RPMI8226 (cell line): ENCODE data around the gene KRTAP13-1.

Experiments
- DNase-seq: peaks from one replicate; pipeline ENCODE4 v3.0.0-alpha.2; 2015

KRTAP13-1 gene

GRCh38 chr21:30395731-30396130 lies at the start of gene KRTAP13-1:
TSS of gene KRTAP13-1 (plus strand) at chr21:30396031. CDS start at chr21:30396087, 56 bp downstream.
- DNase-seq: no peak

DNA sequence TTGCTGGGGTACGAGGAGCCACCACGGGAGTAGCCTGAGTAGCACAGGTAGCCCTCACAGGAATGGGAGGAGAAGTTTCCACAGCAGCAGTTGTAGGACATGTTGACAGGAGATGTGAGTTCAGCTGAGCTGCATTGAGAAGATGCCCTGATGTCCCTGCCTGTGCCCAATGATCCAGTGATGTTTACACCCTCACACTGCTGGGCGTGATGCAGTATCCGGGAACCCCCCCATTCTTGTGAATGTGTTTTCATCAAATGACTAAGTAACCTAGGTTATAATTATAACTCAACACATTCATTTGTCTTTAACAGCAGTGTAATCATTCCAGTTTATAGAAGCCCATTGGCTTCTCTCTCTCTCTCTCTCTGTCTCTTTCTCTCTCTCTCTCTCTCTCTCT lies 47.3 kb upstream of the KRTAP13-1 start, which contains the start of gene KRTAP23-1:
Gene KRTAP23-1 (minus strand): TSS at position 101 of the 400 bp plus-strand sequence. CDS start 0 bp downstream, at position 101.
- no peak for DNase-seq

DNA sequence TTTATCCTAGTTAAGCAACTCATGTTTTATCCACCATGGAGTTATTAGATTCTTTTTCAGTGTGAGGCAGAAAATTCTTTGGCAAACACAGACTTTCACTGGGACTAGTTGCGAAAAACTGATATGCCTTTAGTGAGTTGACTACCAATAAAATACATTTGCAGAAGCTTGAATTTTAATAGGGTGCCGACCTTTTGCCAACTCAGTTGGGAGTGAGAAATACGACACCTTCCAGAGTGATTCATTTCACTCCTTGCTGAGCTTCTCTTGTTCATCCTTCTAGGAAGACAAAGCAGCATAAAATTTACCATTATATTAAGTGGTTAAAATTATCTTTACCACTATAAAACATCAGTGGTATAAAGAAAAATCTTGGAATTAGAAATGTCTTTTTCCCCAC lies 46.3 kb upstream of the KRTAP13-1 start:
- DNase-seq: no peak

DNA sequence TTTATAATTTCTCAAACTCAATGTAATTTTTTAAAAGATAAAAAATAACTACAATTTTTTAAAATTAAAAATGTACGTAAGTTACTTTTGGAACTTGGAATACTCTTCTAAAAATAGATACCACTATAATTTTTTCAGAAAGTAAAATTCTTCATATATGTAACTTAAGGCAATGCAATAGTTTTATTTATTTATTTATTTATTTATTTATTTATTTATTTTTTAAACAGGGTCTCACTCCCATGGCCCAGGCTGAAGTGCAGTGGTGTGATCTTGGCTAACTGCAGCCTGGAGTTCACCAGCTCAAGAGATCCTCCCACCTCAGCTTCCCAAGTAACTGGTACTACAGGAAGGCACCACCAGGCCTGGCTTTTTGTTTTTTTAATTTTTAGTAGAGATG lies 44.3 kb upstream of the KRTAP13-1 start:
- no peak for DNase-seq

GRCh38 chr21:30354308-30355005 lies 41.4 kb upstream of the KRTAP13-1 start:
- no peak for DNase-seq

DNA sequence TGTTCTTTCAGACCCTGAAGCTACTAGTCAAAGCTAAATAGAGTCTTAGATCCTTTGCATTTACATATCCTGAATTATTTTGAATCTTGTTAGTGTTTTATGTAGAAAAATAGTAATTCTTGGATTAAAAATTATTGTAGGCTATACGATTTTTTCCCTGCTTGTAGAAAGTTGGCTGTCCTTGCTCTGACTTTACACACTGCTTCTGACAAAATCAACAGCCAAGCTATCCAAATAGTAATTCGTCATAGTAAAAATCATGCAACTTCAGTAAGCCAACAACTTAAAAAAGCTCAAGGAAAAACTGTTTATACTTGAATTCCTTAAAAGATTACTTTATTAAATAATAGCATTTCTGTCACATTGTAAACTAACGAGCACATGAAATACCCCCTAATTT lies 39.9 kb upstream of the KRTAP13-1 start:
- DNase-seq: no peak

GRCh38 chr21:30372139-30372770 lies 23.6 kb upstream of the KRTAP13-1 start, which contains the start of gene KRTAP13-2:
TSS of gene KRTAP13-2 (minus strand) at chr21:30372271. CDS start at chr21:30372213, 58 bp downstream.
- no peak for DNase-seq

DNA sequence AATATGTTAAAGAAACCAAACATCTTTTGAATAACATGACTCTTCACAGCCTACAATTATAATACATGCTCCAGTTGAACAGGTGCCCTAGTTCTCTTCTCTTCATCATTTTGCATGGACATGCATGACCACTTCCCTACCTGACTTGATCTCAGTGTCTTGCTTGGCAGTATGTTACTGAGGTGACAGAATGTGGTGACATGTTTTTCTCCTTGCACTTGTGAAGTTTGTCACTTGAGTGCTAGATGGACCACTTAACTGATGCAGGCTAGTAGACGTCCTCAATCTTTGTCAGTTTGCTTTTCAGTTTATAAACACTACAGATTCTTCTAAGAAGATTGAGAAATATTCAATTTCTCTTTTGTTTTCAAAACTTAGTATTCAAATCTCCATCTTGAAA lies 13.6 kb upstream of the KRTAP13-1 start:
- no peak for DNase-seq

GRCh38 chr21:30391492-30392025 lies 4.3 kb upstream of the KRTAP13-1 start:
- no peak for DNase-seq

GRCh38 chr21:30408782-30409494 lies 13.1 kb downstream of the KRTAP13-1 start:
- DNase-seq: peak; percentile 51

DNA sequence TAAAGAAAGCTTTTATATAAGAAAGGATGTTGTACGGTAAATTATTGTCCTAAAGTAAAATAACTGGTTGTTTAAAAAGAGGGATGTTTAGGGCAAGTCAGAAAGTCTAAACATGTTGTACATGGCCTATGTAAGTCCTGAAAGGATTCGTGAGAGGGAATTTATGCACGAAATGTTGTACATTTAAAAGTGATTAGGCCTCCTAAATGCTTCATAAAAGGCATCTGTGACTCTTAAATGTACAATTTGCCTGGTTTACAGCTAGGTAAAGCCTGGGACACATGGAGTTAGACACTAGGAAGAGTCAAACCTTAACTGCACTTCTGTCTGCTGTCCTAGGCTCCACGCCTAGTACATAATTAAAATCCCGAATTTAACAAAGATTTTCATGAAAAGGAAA lies 20.2 kb downstream of the KRTAP13-1 start:
- no peak for DNase-seq

- no peak for DNase-seq
Observed at GRCh38 chr21:30425826-30426225, 30.0 kb downstream of the KRTAP13-1 start, which contains the start of gene KRTAP13-3. TSS of gene KRTAP13-3 (minus strand) at chr21:30425926. CDS start at chr21:30425912, 14 bp downstream.

DNA sequence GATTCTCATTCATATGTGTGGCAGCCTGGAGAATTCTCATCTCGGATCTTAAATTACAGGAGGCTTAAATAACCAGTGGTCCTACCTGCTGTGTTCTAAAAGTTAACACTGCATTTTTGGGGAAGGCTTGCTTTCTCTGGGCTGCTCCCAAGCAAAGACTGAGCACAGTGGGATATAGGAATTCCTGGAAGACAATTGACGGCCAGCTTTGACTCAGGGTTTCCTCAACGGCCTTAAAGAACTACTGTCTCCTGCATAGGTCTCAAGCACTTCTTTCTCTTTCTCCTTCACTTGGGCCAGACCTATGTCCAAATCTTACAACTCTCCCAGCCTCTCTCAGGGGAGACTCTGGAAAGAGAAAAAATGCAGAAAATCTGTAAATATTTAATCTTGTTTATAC lies 30.9 kb downstream of the KRTAP13-1 start:
- no peak for DNase-seq

DNA sequence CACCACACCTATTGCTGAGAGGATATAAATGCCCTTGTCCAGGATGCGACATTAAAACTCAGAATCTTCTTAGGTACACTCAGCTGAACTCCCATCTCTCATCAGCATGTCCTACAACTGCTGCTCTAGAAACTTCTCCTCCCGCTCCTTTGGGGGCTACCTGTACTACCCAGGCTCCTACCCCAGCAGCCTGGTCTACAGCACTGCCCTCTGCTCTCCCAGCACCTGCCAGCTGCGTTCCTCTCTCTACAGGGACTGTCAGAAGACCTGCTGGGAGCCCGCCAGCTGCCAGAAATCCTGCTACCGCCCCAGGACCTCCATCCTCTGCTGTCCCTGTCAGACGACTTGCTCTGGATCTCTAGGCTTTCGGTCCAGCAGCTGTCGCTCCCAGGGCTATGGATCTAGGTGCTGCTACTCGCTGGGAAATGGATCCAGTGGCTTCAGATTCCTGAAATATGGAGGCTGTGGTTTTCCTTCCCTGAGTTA lies 34.4 kb downstream of the KRTAP13-1 start, which contains the start of gene KRTAP13-4:
Gene KRTAP13-4 (plus strand): TSS at position 51 of the 486 bp plus-strand sequence. CDS start 56 bp downstream, at position 107.
- no peak for DNase-seq

DNA sequence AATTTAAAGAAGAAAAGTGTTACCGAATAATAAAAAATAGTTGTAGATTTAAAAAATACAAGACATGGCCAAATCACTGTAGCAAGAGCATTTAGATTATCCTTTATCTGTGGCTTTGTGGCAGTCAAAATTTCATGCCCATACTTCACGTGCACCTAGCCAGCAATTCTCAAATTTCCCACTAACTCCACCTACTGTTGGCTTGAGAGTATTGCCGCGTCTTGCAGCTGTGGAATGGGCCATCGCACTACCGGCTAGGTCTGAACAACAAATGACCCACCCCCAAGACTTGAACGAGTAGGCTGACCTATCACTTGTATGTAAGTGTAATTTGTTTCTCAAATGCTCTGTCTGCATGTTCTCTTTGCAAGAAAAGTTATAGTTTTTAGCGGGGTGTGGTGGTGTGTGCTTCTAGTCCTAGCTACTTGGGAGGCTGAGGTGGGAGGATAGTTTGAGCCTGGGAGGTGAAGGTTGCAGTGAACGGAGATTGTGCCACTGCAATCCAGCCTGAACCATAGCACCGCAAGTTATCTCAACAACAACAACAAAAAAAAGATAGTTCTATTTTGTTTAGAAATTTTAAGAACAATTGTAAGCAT lies 38.3 kb downstream of the KRTAP13-1 start:
- peak; percentile 47 for DNase-seq

GRCh38 chr21:30437010-30437565 lies 41.3 kb downstream of the KRTAP13-1 start:
- no peak for DNase-seq

DNA sequence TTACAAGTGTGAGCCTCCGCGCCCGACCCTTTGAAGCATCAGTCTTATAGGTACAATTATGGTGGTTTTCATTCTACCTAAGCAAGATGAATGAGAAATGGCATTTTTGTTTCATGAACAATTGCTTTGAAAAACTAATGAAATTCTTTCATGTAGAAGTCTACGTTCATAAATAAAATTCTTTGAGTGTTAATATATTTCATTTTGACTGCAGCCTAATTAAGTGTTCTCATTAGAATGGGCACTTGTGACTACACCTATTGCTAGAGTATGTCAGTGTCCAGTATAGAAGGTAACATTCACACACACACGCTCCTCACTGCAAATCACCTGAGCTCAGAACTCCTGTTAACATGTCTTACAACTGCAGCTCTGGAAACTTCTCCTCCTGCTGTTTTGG lies 44.1 kb downstream of the KRTAP13-1 start, which contains the start of gene KRTAP15-1:
Gene KRTAP15-1 (plus strand): TSS at position 301 of the 400 bp plus-strand sequence. CDS start 53 bp downstream, at position 354.
- no peak for DNase-seq

GRCh38 chr21:30443226-30443625 lies 47.4 kb downstream of the KRTAP13-1 start:
- DNase-seq: no peak

GRCh38 chr21:30444204-30444603 lies 48.4 kb downstream of the KRTAP13-1 start:
- DNase-seq: no peak
